ENCODE data around the gene TMEM184B. TPM values are rescaled to one million over a fixed set of nuclear protein-coding genes. Genes with fewer than 3 reads are reported as not detected.
"Not testable (repeated sequence)": the region's sequence is repeated elsewhere in the genome, so short reads cannot be mapped to it uniquely, and the experiment has no call there.

The TMEM184B gene
- total RNA-seq, 1 donor from 2014 or later: 26.0 TPM

DNA sequence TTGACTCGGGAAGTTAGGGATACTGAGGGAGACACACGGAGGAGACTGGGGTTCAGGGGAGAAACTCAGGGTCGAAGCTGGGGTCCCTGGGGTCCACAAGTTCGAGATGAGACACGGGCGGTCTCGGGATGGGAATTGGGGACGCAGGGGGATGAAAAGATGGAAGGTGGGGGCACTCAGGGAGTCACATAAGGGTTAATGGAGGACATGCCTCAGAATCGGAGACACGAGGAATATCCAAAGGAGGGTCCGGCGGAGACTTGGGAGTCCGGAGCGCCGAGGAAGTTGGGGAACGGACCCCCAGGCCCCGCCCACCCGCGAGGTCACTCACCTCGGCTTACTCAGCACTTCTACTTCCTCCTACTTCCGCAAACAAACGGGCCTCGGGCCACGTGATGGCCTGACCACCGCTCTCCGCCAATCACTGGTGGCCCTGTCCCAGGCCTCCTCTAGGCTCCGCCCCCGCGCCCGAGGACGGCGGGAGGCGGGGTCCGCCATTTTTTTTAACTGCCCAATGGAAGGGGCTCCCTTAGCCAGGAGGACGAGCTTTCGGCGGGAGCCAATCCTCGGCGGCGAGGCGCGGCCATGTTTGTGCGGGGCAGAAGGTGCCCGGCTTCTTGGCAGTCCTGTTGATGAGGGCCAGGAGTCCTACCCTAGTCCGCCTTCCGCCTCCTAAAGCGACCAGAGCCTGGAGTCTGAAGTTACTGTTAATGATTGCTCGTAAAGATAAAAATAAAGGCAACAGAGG is 91.2 kb downstream of the TMEM184B start, which contains the start of gene PLA2G6:
TSS of gene PLA2G6 (minus strand) at position 378 of the 748 bp plus-strand sequence. CDS start 12,404 bp downstream, outside the sequence.
- DNase-seq (ENCODE audit: low read depth in 2 of 2): peak; percentile 99

DNA sequence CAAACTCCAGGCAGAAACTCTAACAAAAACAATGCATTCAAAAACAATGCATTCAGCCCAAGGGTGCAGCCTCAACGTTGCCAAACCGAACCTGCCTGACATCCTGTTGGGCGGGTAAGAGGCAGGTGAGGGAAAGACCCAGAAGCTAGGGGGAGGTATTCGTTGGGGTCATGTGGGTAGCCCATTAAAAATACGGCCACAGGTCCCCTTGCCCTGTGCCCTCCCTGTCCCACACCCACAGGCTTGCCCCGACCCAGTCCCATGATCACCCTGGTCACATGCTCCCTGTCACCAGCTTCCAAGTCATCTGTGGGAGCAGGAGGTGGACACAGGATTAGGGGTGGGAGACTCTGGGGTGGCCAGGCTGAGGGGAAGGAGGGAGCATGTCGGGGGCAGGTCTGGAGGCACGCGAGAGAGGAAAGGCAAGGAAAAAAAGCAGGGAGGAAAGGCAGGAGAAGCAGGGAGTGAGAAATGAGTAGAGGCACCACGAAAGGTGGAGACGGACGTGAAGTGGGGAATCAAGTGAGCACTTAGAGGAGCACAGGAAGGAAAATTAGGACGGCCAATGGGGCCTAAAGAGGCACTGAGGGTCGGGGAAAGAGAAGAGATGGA is 91.9 kb downstream of the TMEM184B start:
- peak in 1 of 2 donors; percentile 87 for DNase-seq (ENCODE audit: low read depth in 2 of 2)

DNA sequence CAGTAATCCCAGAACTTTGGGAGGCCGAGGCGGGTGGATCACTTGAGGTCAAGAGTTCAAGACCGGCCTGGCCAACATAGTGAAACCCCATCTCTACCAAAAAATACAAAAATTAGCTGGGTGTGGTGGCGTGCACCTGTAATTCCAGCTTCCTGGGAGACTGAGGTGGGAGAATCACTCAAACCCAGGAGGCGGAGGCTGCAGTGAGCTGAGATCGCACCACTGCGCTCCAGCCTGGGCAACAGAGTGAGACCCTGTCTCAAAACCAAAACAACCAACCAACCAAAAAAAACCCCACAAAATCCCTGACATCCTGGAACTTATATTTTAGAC is 94.2 kb downstream of the TMEM184B start:
- DNase-seq (ENCODE audit: low read depth in 2 of 2): not testable (repeated sequence)

DNA sequence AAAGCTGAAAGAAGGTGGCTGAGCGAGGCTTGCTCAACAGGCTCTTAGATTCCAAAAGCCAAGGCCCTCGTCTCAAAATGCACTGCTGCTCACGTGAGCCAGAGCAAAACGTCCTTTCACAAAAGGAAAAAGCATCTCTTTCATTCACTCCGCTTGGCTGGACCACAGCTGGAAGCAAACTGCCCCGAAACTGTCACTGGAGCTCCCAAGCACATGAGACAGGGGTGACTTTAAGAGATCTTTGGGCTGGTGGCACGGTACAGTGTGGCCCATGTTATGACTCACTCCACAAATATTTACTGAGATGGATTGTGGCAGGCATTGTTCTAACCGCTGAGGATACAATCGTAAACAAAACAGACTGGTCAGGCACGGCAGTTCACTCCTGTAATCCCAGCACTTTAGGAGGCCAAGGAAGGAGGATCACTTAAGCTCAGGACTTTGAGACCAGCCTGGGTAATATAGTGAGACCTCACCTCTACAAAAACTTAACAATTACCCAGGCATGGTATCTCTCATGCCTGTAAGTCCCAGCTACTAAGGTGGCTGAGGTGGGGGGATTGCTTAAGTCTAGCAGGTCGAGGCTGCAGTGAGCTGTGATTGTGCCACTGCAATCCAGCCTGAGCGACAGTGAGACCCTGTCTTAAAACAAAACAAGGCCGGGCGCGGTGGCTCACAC is 94.7 kb downstream of the TMEM184B start:
- peak; percentile 92 to 94 for DNase-seq (ENCODE audit: low read depth in 2 of 2)

DNA sequence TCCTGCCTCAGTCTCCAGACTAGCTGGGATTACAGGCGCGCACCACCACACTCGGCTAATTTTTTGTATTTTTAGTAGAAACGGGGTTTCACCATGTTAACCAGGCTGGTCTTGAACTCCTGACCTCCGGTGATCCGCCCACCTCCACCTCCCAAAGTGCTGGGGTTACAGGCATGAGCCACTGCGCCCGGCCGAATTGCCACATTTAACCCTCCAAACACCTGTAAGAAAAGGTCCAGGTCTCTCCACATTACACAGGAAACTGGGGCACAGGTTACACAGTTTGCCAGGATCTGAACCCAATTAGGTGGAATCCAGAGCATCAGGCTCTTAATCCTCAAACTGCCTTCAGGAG is 95.3 kb downstream of the TMEM184B start:
- not testable (repeated sequence) for DNase-seq (ENCODE audit: low read depth in 2 of 2)

DNA sequence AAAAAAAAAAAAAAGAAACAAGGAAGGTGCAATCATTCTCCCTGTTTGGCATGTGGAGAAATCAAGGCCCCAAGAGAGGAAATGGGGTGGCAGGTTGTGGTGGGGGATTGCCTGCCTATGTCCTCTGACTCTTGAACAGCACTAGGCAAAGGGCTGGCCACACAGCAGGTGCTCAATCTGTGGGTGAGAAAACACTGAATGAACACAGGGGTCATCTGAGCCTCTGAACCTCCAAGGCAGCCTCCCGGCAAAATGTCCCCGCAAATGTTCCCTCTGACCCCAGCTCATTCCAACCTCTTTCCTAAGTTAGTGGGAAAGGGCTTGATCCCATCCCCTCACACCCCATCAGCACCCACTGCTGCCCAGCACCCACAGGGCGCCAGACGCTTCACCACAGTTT is 95.8 kb downstream of the TMEM184B start:
- no peak for DNase-seq (ENCODE audit: low read depth in 2 of 2)

DNA sequence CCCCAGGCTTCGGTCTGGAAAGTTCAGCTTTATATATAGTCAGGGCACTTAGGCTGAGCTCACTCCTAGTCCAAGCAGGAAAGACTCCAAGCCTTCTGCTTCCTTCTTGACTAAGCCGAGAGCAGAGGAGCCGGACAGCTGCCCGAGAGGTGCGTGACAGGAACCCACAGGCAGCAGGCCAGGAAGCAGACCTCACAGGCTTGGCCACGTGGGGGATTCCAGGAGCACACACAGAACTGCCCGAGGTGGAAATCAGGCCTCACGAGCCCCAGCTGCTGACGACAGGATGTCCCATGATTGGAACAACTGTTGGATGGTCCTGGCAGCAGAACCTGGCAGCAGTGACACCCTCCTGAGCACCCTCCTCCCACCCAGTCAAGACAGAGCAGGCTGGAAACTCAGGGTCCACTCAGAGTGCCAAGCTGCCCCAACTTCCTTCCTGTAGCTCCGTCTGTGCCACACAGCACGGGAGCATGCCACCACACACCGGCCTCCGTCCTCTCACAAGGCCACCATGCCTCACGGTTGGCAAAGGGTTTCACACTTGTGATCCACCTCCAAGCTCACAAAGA is 96.6 kb downstream of the TMEM184B start:
- DNase-seq (ENCODE audit: low read depth in 2 of 2): peak; percentile 100

DNA sequence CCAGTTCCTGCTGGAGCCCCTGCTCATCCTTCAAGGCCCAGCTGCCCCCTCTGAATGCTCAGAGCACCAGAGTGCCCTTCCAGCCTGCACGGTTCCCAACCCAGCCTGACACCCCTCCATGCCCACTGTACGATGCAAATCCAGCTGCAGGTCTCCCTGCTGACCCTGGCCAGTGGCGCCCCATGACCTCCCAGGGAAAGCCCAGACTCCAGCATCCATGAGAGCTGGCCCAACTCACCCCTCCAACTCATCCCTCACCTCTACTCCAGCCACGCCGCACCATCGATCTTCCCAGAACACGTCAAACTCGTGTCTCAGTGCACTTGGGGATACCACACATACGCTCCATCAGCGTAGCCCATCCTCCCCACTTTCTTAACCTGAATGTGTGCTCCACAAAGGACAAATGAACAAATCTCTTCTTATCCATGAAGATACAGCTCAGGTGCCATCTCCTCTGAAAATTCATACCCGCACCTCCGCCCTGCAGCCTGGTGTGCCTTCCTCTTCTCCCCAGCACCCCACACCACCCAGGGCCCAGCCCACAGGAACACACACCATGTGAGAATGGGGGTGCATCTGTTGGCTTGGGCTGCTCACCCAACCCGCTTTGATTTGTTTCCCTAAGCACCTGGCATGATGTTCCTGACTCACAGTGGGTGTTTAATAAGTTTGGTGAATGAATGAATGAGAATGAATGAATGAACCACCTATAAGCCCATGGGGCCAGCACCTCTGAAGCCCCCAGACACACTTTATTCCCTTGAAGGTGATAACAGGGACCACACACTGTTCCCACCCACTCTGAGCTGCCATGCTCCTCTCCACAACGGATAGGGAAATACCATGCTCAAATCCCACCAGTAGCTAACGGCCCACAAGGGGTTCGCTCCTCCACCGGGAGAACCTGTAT is 97.3 kb downstream of the TMEM184B start:
- no peak for DNase-seq (ENCODE audit: low read depth in 2 of 2)

DNA sequence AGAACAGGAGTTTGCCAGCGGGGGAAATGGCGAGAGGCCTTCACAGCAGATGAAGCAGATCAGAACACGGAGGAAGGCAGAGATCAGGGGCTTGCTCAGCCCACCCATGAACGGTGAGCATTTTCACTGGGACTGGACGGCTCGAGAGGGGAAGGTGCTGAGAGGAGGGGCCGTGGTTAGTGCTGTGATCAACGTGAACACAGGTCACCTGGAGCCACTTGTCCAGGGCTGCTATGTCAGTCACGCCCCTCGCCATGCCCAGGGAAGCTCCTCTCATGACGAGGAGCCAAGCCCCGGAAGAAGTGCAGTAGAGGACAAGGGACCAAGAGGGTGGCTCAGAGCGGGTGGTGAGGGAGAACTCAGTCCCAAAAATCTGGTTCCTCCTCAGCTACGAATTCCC is 98.2 kb downstream of the TMEM184B start:
- no peak for DNase-seq (ENCODE audit: low read depth in 2 of 2)

DNA sequence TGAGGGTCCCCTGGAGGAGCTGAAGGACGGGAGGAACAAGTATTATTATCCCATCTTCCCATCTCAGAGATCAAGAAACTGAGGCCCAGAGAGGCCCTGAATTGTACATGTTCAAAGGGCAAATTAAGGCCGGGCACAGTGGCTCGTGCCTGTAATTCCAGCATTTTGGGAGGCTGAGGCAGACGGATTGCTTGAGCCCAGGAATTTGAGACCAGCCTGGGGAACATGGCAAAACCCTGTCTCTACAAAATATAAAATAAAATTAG is 99.2 kb downstream of the TMEM184B start:
- no peak for DNase-seq (ENCODE audit: low read depth in 2 of 2)

DNA sequence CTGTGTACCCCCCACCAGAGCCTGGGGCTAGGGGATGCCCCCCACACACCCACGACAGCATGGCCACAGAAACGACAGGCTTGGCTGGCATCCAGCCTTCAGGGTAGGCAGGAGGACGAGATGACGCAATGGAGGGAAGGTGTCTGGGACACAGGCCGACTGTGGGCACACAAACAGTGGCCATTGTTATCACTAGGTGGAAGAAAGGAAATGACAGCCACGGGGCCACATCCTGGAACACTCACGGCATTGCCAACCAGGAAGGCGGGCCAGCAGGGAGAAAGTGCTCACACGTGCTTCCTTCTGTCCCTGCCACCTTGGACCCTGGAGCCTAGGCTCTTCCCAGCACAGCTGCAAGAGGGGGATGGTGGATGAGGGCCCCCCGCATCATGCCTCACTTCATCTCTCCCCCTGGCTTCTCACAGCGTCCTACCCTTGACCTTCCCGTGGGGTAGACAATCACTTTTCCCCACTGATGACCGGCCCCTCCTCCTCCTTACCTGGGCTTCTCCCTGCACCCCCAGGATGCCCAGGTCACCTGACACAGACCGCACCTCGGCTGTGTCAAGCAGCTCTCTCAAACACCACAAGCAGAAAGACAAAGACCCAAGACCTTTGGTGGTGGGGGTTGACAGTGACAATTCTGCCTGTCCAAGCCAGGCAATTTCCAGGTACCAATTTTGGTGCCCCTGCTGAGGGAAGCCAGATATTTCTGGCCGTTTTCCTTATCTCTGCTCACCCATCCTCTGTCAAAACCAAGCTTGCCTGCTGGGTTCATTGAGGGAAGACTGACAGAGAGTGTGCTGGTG is 99.8 kb downstream of the TMEM184B start:
- DNase-seq (ENCODE audit: low read depth in 2 of 2): peak; percentile 98 to 100

DNA sequence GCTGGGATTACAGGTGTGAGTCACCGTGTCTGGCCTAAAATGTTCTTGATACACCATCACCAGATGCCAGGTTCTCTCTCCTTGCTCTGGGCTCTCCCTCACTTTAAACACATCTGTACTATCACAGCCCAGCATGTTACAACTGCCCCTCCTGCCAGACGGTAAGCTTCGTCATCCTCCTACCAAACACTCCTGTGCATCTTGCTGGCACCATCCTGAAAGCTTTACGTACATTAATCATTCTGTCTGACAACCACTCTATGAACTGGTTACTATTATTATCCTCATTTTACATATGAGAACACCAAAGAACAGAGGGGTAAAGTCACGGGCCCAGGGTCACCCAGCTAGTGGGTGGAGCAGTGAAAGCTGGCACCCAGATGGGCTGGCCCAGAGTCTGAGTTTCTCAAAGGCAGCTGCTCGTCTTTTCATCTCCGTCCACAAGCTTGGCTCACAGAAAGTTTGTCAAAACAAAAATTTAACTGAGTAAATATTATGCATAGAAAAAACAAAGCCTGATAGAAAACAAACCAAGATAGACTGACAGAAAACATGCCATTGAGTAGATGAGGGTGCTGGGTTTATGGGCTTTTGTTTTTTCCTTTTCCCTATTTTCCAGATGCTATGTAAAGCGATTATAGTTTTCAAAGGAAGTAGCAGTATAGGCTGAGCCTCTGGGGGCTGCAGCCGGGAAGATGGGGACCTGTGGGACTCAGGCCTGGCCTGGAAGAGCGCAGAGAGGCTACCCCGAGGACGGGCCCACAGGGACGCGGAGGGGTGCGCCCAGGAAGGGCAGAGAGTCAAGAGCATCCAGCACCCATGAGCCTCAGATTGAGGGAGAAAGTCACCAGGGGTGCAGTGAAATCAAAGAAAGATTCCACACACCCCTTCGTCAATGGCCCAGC is 100.6 kb downstream of the TMEM184B start:
- DNase-seq (ENCODE audit: low read depth in 2 of 2): peak; percentile 46 to 81

DNA sequence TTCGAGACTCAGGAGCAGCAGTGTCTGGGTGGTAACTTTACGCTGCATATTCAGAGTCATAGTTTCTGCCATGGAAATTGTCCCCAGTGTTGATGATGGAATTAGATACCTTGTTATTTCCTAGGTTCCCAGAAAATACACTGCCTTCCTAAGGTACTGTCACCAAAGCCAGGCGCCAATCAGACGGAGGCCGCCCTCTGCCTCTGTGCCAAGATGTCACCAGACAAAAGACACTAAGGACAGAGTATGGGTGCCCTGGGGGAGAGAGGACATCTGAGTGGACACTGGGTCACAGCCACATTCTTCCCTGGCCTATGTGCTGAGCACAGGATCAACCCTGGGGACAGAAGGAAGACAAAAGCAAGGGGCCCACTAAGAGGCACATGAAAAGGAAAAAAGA is 102.3 kb downstream of the TMEM184B start:
- DNase-seq (ENCODE audit: low read depth in 2 of 2): no peak

Other genes with a start within 250 kb of the TMEM184B start
- 7.4 and 7.9 TPM in 2 replicates for gene PICK1, start 215.6 kb downstream of the TMEM184B start, total RNA-seq
- gene SLC16A8, start 188.8 kb downstream of the TMEM184B start, total RNA-seq: under 0.01 and 0.20 TPM in 2 replicates
- gene BAIAP2L2, start 162.3 kb downstream of the TMEM184B start, total RNA-seq: under 0.01 TPM in 2 replicates
- 1.3 and 4.8 TPM in 2 replicates for gene PLA2G6, start 91.2 kb downstream of the TMEM184B start, total RNA-seq
- 41.0 and 262 TPM in 2 replicates for gene MAFF, start 71.0 kb downstream of the TMEM184B start, total RNA-seq
- 62.5 and 101 TPM in 2 replicates for gene CSNK1E, start 44.4 kb upstream of the TMEM184B start, total RNA-seq
- gene KCNJ4, start 182.2 kb upstream of the TMEM184B start, total RNA-seq: under 0.01 TPM in 1 of 2 replicates, not detected in the other
- gene KDELR3, start 195.1 kb upstream of the TMEM184B start, total RNA-seq: 15.7 and 23.5 TPM in 2 replicates
- gene DDX17, start 233.3 kb upstream of the TMEM184B start, total RNA-seq: 267 and 371 TPM in 2 replicates

Data from lung microvascular endothelial cell (primary cell).